ENCODE results near the gene COBLL1.

DNA sequence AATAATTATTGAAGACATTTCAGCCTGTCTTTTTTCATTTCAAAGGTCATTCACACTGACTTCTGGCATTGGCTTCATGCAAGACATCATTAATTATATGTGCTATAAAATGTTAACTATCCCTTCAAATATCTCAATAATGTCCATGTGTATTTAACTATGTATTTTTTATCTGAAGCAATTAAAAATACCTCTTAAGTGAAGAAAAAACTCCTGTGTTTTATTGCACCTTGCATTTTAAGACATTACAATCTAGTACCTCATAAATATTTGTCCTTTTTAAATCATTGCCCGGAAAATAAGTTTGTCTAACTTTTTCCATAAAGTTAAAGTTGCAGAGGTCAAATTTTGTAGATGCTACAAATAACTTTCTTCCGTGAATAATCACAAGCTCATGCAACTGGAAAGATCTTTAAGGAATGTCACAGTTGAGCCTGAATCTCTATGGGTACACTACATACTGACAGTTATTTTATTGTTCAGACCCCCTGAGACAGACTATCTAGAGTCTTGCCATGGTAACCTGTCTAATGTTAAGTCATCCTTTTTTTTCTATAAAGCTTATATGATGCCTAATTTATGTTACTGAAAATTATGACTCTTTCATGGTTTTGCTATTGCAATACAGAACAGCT, 38.4 kb upstream of the COBLL1 start:
- TF ChIP-seq, protein P1, sequence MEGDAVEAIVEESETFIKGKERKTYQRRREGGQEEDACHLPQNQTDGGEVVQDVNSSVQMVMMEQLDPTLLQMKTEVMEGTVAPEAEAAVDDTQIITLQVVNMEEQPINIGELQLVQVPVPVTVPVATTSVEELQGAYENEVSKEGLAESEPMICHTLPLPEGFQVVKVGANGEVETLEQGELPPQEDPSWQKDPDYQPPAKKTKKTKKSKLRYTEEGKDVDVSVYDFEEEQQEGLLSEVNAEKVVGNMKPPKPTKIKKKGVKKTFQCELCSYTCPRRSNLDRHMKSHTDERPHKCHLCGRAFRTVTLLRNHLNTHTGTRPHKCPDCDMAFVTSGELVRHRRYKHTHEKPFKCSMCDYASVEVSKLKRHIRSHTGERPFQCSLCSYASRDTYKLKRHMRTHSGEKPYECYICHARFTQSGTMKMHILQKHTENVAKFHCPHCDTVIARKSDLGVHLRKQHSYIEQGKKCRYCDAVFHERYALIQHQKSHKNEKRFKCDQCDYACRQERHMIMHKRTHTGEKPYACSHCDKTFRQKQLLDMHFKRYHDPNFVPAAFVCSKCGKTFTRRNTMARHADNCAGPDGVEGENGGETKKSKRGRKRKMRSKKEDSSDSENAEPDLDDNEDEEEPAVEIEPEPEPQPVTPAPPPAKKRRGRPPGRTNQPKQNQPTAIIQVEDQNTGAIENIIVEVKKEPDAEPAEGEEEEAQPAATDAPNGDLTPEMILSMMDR (IDR thresholded peaks at IDR 0.05; ENCODE audit: low read depth, low read length): no peak
- no peak for TF ChIP-seq POLR2A (IDR thresholded peaks at IDR 0.05; ENCODE audit: extremely low read depth, insufficient read length)
- TF ChIP-seq, protein P2, sequence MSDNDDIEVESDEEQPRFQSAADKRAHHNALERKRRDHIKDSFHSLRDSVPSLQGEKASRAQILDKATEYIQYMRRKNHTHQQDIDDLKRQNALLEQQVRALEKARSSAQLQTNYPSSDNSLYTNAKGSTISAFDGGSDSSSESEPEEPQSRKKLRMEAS (IDR thresholded peaks at IDR 0.05; ENCODE audit: low read depth, low read length): no peak
